Endothelial cell of umbilical vein (primary cell): ENCODE data around the gene MAPKAPK2. TPM values are rescaled to one million over a fixed set of nuclear protein-coding genes. Genes with fewer than 3 reads are reported as not detected.

Experiments used
- BruUV-seq: library from RNA; stranded (reverse); fragments of 400-500 nt; replicated peaks from 2 replicates; lab custom pipeline; 2021; lab: Mats Ljungman, UMichigan
- CTCF ChIA-PET: fragments of 300-600, 350-600 bp; sonication (Branson Sonifier 250); formaldehyde crosslinking; loops from one replicate; lab custom pipeline; 2021; ENCODE audit warnings: antibody characterized with exemption, inconsistent platforms; lab: Charles Lee
- POLR2A ChIA-PET: fragments of 300-600, 350-600 bp; sonication (Branson Sonifier 250); formaldehyde crosslinking; loops from one replicate; lab custom pipeline; 2021; ENCODE audit warnings: antibody characterized with exemption, inconsistent platforms; lab: Charles Lee
- DNase-seq: peaks from one replicate; pipeline ENCODE4 v3.0.0-alpha.2; 2011; ENCODE audit warnings: low read depth, low spot score
- FAIRE-seq: peaks from 2 replicates; lab custom pipeline; 2011; peaks lifted over from hg19 to GRCh38; lab: Jason Lieb, UNC
- H2AFZ ChIP-seq: 2 replicates; pipeline ENCODE4 v1.6.0; 2012; ENCODE audit warnings: low read depth, low read length, control low read depth, inconsistent platforms
- H3K27ac ChIP-seq: 2 replicates; pipeline ENCODE4 v1.5.1; 2011; ENCODE audit warnings: low read depth, mild to moderate bottlenecking, control low read depth, low read length, moderate library complexity; ENCODE audit not compliant: insufficient read depth
- H3K27me3 ChIP-seq, 2 experiments: 2 replicates each; pipeline versions ENCODE4 v1.6.0 to v1.6.1; 2011; ENCODE audit warnings: low read length in 2 of 2, mixed read lengths in 1 of 2; ENCODE audit not compliant: control insufficient read depth in 2 of 2, insufficient read depth in 2 of 2
- H3K36me3 ChIP-seq, 2 experiments: 2 replicates in 1 of 2; 3 replicates in 1 of 2; pipeline ENCODE4 v1.5.1; 2011; ENCODE audit warnings: low read length in 2 of 2, mild to moderate bottlenecking in 1 of 2, moderate library complexity in 1 of 2; ENCODE audit not compliant: control insufficient read depth in 2 of 2, insufficient read depth in 2 of 2; ENCODE audit errors: extremely low read depth in 1 of 2
- H3K4me1 ChIP-seq: 3 replicates; pipeline ENCODE4 v1.5.1; 2011; ENCODE audit warnings: mild to moderate bottlenecking, low read length; ENCODE audit not compliant: control insufficient read depth, insufficient read depth; ENCODE audit errors: extremely low read depth
- H3K4me2 ChIP-seq: 2 replicates; pipeline ENCODE4 v1.6.1; 2011; ENCODE audit warnings: low read length, control low read depth, mixed read lengths; ENCODE audit not compliant: insufficient read depth
- H3K4me3 ChIP-seq, 3 experiments: fragments of 200-600 bp in 1 of 3; sonication (generic), shearing (Covaris generic) in 1 of 3; replicated peaks in 1 of 3; 2 replicates each; pipeline ENCODE4 v1.5.1; 2011 to 2016; ENCODE audit warnings: control low read depth in 3 of 3, low read length in 3 of 3, mild to moderate bottlenecking in 2 of 3, inconsistent platforms in 1 of 3, low read depth in 1 of 3, moderate library complexity in 1 of 3; ENCODE audit not compliant: insufficient read depth in 1 of 3
- H3K79me2 ChIP-seq: 2 replicates; pipeline ENCODE4 v1.6.0; 2012; ENCODE audit warnings: low read length, inconsistent platforms; ENCODE audit not compliant: control insufficient read depth, insufficient read depth
- H3K9ac ChIP-seq: replicated peaks from 2 replicates; pipeline ENCODE3; 2011; ENCODE audit warnings: low read length, control low read depth; ENCODE audit not compliant: insufficient read depth; ENCODE audit errors: extremely low read depth
- H3K9me1 ChIP-seq: replicated peaks from 3 replicates; pipeline ENCODE4 v1.6.0; 2011; ENCODE audit warnings: mild to moderate bottlenecking, low read length; ENCODE audit not compliant: control insufficient read depth, insufficient read depth; ENCODE audit errors: extremely low read depth
- H3K9me3 ChIP-seq: replicated peaks from 2 replicates; pipeline ENCODE4 v1.5.1; 2012; ENCODE audit warnings: low read length, inconsistent platforms; ENCODE audit not compliant: control insufficient read depth, insufficient read depth
- H4K20me1 ChIP-seq: replicated peaks from 2 replicates; pipeline ENCODE3; 2011; ENCODE audit warnings: mild to moderate bottlenecking, low read length; ENCODE audit not compliant: control insufficient read depth, insufficient read depth; ENCODE audit errors: extremely low read depth
- EZH2 ChIP-seq: IDR thresholded peaks from 2 replicates; pipeline ENCODE4 v1.6.1; 2012; ENCODE audit warnings: borderline replicate concordance, low read depth, mild to moderate bottlenecking, moderate library complexity, low read length, inconsistent platforms; ENCODE audit not compliant: severe bottlenecking
- FOS ChIP-seq: IDR thresholded peaks from 2 replicates; pipeline ENCODE4 v1.6.1; 2011; ENCODE audit warnings: mild to moderate bottlenecking, low read length, moderate library complexity, borderline replicate concordance; ENCODE audit not compliant: insufficient read depth
- GATA2 ChIP-seq: IDR thresholded peaks from 2 replicates; pipeline ENCODE4 v1.7.0; 2011; ENCODE audit warnings: low read depth, mild to moderate bottlenecking, moderate library complexity, mixed read lengths, low read length; ENCODE audit not compliant: insufficient read length, insufficient read depth
- JUN ChIP-seq: IDR thresholded peaks from 2 replicates; pipeline ENCODE4 v1.6.1; 2011; ENCODE audit warnings: borderline replicate concordance, low read depth; ENCODE audit not compliant: insufficient read length, insufficient read depth
- MYC ChIP-seq: IDR thresholded peaks from one replicate; pipeline ENCODE4 v1.6.1; 2011; ENCODE audit warnings: mild to moderate bottlenecking, low read depth, low read length
- POLR2A ChIP-seq: IDR thresholded peaks from 2 replicates; pipeline ENCODE4 v1.6.1; 2012; ENCODE audit warnings: low read depth, mild to moderate bottlenecking, control low read depth, low read length
- POLR2AphosphoS5 ChIP-seq: IDR thresholded peaks from 2 replicates; pipeline ENCODE4 v1.6.1; 2012; ENCODE audit warnings: low read depth, mild to moderate bottlenecking, control low read depth, low read length, moderate library complexity; ENCODE audit not compliant: insufficient read depth
- dilution Hi-C: fragments of 300-500 bp; cut with MboI; formaldehyde crosslinking; loops from one replicate; pipeline ENCODE4 v1.15.0; 2019; ENCODE audit warnings: low sequenced_read_pairs; ENCODE audit not compliant: extremely low pct_ligation_motif_present
- intact Hi-C: fragments of 100-400 bp; cut with micrococcal nuclease; formaldehyde crosslinking; loops from one replicate; pipeline ENCODE4 v1.10.0; 2022
- polyA plus RNA-seq, 4 experiments: library from polyadenylated mRNA; depleted of rRNA in 3 of 4; stranded (reverse) in 3 of 4; unstranded in 1 of 4; fragments of >200 nt; gene quantifications; 2 replicates each; pipeline versions ENCODE4 v1.2.1 to v1.2.3, GENCODE V29; 2011 to 2012; ENCODE audit warnings: missing spikeins in 1 of 4
- total RNA-seq: library from RNA; stranded (reverse); gene quantifications from 2 replicates; pipeline ENCODE4 v1.2.3, GENCODE V29; 2021
- TF ChIP-seq, protein P1 (sequence below): IDR thresholded peaks from 2 replicates; pipeline ENCODE4 v1.6.1; 2011; ENCODE audit not compliant: insufficient read depth, insufficient read length
- TF ChIP-seq, protein P2 (sequence below), 2 donors: IDR thresholded peaks; 1 replicate in 1 of 2; 2 replicates in 1 of 2; pipeline ENCODE4 v1.5.1; 2011; ENCODE audit warnings: low read length in 2 of 2, mild to moderate bottlenecking in 2 of 2, moderate library complexity in 2 of 2, control low read depth in 1 of 2, inconsistent platforms in 1 of 2, low read depth in 1 of 2; ENCODE audit not compliant: insufficient read depth in 1 of 2; ENCODE audit errors: extremely low read depth in 1 of 2

Gene MAPKAPK2
- total and polyA plus RNA-seq, 2 donors (not counting 3 experiments of a cell fraction or from before 2014, with no cell fraction given): 52.9 to 69.1 TPM

DNA sequence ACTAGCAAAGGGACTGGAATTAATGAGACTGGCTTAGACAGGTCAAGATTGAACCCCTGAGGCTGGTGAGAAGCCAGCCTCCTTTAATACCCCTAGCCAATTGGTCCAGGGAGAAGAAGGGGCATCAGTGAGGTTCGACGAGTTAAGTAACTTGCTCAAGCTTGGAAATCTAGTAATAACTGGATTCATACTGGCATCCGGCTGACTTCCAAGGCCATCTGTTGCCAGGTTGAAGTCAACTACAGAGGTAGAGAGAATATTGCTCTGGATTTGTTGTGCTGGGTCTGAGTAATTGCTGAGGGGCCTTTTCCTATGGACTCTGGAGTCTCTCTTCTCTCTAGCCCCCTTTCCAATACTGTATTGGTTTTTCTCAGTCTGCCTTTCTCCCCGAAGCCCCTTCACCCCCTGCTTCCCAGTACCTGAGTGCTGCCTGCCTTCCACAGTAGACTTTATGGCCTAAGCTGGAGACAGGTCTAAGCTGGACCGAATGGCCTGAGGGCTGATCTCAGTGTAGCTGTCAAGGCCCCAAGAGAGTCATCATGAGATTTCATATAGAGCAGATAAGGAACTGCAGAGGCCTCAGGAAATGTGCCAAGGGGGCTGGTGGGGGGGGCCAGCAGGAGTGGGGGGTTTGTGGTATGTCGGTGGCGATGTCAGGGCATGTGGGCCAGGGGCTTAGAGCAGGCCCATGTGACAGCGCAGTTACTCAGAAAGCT, 43.4 kb downstream of the MAPKAPK2 start:
- peaks cover 11% of the 10 kb centered on the region for H3K79me2 ChIP-seq
- no peak for FAIRE-seq
- POLR2A ChIA-PET: no interaction called here

More for the DNA sequence above, 43.4 kb downstream of the MAPKAPK2 start:
- peaks cover 8% of the 10 kb centered on the region for H4K20me1 ChIP-seq
- DNase-seq: no peak
- no peak overlapping the region for H3K4me2 ChIP-seq
- intact Hi-C loops (loop anchor here (2.0 to 5.0 kb wide), 4 partner anchors 41 to 254 kb away; no protein-coding TSS in a partner anchor), dilution Hi-C loops (no loop called here)
- no peaks in the 10 kb centered on the region for H3K9me1 ChIP-seq
- H3K4me1 ChIP-seq: no peaks in the 10 kb centered on the region
- TF ChIP-seq FOS: no peak
- no peak for TF ChIP-seq GATA2
- TF ChIP-seq, protein P1, sequence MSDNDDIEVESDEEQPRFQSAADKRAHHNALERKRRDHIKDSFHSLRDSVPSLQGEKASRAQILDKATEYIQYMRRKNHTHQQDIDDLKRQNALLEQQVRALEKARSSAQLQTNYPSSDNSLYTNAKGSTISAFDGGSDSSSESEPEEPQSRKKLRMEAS: no peak
- no peak for TF ChIP-seq POLR2A
- TF ChIP-seq JUN: no peak
- no peak for TF ChIP-seq MYC
- TF ChIP-seq, protein P2, sequence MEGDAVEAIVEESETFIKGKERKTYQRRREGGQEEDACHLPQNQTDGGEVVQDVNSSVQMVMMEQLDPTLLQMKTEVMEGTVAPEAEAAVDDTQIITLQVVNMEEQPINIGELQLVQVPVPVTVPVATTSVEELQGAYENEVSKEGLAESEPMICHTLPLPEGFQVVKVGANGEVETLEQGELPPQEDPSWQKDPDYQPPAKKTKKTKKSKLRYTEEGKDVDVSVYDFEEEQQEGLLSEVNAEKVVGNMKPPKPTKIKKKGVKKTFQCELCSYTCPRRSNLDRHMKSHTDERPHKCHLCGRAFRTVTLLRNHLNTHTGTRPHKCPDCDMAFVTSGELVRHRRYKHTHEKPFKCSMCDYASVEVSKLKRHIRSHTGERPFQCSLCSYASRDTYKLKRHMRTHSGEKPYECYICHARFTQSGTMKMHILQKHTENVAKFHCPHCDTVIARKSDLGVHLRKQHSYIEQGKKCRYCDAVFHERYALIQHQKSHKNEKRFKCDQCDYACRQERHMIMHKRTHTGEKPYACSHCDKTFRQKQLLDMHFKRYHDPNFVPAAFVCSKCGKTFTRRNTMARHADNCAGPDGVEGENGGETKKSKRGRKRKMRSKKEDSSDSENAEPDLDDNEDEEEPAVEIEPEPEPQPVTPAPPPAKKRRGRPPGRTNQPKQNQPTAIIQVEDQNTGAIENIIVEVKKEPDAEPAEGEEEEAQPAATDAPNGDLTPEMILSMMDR (IDR thresholded peaks at IDR 0.05; ENCODE audit: extremely low read depth in 1 of 2, insufficient read depth in 1 of 2, low read depth in 1 of 2, low read length in 2 of 2): no peak
- no peak for TF ChIP-seq EZH2
- TF ChIP-seq POLR2AphosphoS5: no peak
- H3K4me3 ChIP-seq: no peak overlapping the region
- H2AFZ ChIP-seq: no peak overlapping the region
- CTCF ChIA-PET: interaction anchor here (0.9 to 1.1 kb wide), 2 partner anchors 183 to 184 kb away, joined by 3 read pairs; no protein-coding TSS in a partner anchor
- no peak overlapping the region for H3K9ac ChIP-seq
- no TSS peak for BruUV-seq
- no peaks in the 10 kb centered on the region for H3K9me3 ChIP-seq
- peaks cover 2 to 33% of the 10 kb centered on the region in 2 experiments for H3K36me3 ChIP-seq
- no peaks in the 10 kb centered on the region for H3K27me3 ChIP-seq
- no peak overlapping the region for H3K27ac ChIP-seq
